Mesothelial cell of epicardium (in vitro differentiated cells): ENCODE results near the gene PDE6A. TPM values are rescaled to one million over a fixed set of nuclear protein-coding genes. Genes with fewer than 3 reads are reported as not detected.

Experiments used
- DNase-seq, 2 experiments: peaks; one replicate each; pipeline ENCODE4 v3.0.0; 2021; ENCODE audit warnings: low spot score in 2 of 2; ENCODE audit not compliant: unreplicated experiment in 2 of 2
- H3K27ac Mint-ChIP-seq: 2 replicates; pipeline ENCODE4 v1.8.0; 2021; ENCODE audit warnings: mixed read lengths
- H3K27me3 Mint-ChIP-seq: 2 replicates; pipeline ENCODE4 v1.8.0; 2021; ENCODE audit warnings: low read depth, mixed read lengths
- H3K36me3 Mint-ChIP-seq: 2 replicates; pipeline ENCODE4 v1.8.0; 2021; ENCODE audit warnings: mixed read lengths
- H3K4me1 Mint-ChIP-seq: 2 replicates; pipeline ENCODE4 v1.8.0; 2021; ENCODE audit warnings: mixed read lengths
- H3K4me3 Mint-ChIP-seq: 2 replicates; pipeline ENCODE4 v1.8.0; 2021; ENCODE audit warnings: mild to moderate bottlenecking, moderate library complexity, mixed read lengths
- H3K9me3 Mint-ChIP-seq: 2 replicates; pipeline ENCODE4 v1.8.0; 2021; ENCODE audit warnings: mixed read lengths
- CTCF ChIP-seq: fragments of 200-600 bp; sonication (generic); IDR thresholded peaks from one replicate; pipeline ENCODE4 v1.5.0; 2021; ENCODE audit warnings: antibody characterized with exemption; ENCODE audit not compliant: unreplicated experiment
- total RNA-seq: library from RNA; stranded (reverse); gene quantifications from 3 replicates; pipeline ENCODE4 v1.2.1, GENCODE V29; 2021

Gene PDE6A
- total RNA-seq, 1 donor from 2014 or later: 0.18 TPM

DNA sequence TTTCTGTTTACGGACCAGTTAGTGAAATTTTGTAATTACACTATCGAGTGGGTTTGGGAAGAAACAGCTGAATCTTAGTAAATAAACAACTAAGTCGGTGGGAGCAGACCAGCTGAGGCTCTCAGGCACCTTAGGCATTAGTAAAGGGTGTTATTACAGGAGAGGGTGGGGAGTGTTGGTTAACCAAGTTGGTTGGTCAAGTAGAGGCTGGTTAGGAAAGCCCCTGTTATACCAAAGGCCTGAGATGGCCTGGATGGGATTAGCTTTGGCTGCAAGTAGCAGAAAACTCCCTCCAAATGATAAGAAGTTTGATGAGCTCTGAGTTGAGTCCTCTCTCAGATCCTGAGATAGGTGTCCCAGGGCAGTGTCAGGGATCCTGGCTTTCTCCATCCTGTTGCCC lies 133.1 kb downstream of the PDE6A start:
- no peak for DNase-seq
- Mint-ChIP-seq H3K9me3 (no peaks in the 10 kb centered on the region), H3K27me3 (no peaks in the 10 kb centered on the region), H3K27ac (peak overlapping the region; percentile 5), H3K36me3 (no peaks in the 10 kb centered on the region), H3K4me3 (no peak overlapping the region), H3K4me1 (peaks cover 9% of the 10 kb centered on the region)
- no peak for TF ChIP-seq CTCF

- no peak for DNase-seq
- no peak for TF ChIP-seq CTCF
- H3K4me3 Mint-ChIP-seq: no peak overlapping the region
- peak overlapping the region; percentile 39 for H3K27ac Mint-ChIP-seq
- H3K4me1 Mint-ChIP-seq: peaks cover 14% of the 10 kb centered on the region
- H3K36me3 Mint-ChIP-seq: no peaks in the 10 kb centered on the region
- H3K27me3 Mint-ChIP-seq: no peaks in the 10 kb centered on the region
- no peaks in the 10 kb centered on the region for H3K9me3 Mint-ChIP-seq
Observed at GRCh38 chr5:149810856-149811255, 133.7 kb downstream of the PDE6A start.

DNA sequence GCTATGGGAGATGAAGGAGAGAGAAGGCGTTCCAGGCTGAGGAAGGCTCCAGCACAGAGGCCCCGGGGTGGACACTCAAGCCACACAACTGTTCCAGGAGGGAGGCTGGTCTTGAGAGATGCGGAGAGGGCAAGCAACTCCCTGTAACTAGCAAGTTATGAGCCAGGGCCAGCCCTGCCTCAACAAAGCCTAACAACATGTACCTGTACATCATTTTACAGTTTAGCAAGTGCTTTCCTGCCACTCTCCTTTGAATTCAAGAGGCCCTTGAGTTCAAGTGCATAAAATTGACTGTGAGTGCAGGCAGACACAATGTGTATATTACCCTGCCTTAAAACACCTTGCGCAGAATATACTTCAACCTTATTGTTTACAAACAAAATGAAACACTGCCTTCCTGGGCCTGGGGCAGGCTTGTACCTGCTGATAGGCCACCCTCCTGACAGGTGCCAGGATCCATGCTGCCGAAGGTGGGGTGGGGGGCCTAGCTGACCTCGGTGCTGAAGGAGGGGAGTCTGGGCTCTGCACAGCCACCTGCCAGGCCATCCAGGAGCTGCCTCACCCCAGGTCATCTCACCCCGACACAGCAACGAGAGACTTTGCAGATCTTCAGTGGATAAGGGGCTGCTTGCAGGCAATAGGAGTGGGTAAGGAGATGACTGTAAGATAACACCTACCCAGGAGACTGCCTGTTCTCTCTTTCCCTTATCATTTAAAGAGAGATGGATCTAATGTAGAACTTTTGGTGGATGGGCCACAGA lies 134.5 kb downstream of the PDE6A start:
- no peak for DNase-seq
- Mint-ChIP-seq H3K4me3 (no peak overlapping the region), H3K36me3 (no peaks in the 10 kb centered on the region), H3K9me3 (no peaks in the 10 kb centered on the region), H3K4me1 (peaks cover 17% of the 10 kb centered on the region), H3K27me3 (no peaks in the 10 kb centered on the region), H3K27ac (no peak overlapping the region)
- TF ChIP-seq CTCF: no peak

- Mint-ChIP-seq H3K4me3 (no peak overlapping the region), H3K36me3 (no peaks in the 10 kb centered on the region), H3K4me1 (peaks cover 18% of the 10 kb centered on the region), H3K27ac (no peak overlapping the region), H3K27me3 (no peaks in the 10 kb centered on the region), H3K9me3 (no peaks in the 10 kb centered on the region)
- TF ChIP-seq CTCF: no peak
- DNase-seq: no peak
Observed at GRCh38 chr5:149808264-149808982, 136.2 kb downstream of the PDE6A start.

Other genes with a start within 250 kb of the PDE6A start
- gene PPARGC1B, start 214.5 kb downstream of the PDE6A start, total RNA-seq: 0.99 to 1.3 TPM (median 1.00 TPM) in 3 replicates
- 15.4 to 16.5 TPM (median 15.9 TPM) in 3 replicates for gene SLC26A2, start 16.0 kb upstream of the PDE6A start, total RNA-seq
- 3.9 to 4.8 TPM (median 4.7 TPM) in 3 replicates for gene TIGD6, start 55.9 kb upstream of the PDE6A start, total RNA-seq
- gene HMGXB3, start 55.9 kb upstream of the PDE6A start, total RNA-seq: 49.6 to 53.1 TPM (median 52.8 TPM) in 3 replicates
- gene CSF1R, start 141.8 kb upstream of the PDE6A start, total RNA-seq: 0.07 to 0.27 TPM (median 0.18 TPM) in 3 replicates
- 100 to 105 TPM (median 102 TPM) in 3 replicates for gene PDGFRB, start 211.1 kb upstream of the PDE6A start, total RNA-seq
- 0.51 to 1.1 TPM (median 0.68 TPM) in 3 replicates for gene CDX1, start 222.0 kb upstream of the PDE6A start, total RNA-seq
- not detected in 3 replicates for gene SLC6A7, start 245.3 kb upstream of the PDE6A start, total RNA-seq